NB4 (cell line): ENCODE results near the gene GPR158.

Experiments used
- DNase-seq: peaks from one replicate; pipeline ENCODE4 v3.0.0; 2010; ENCODE audit warnings: low read depth
- H3K4me3 ChIP-seq: one replicate; pipeline ENCODE4 v1.5.1; 2011; ENCODE audit warnings: mild to moderate bottlenecking, low read depth, low read length, moderate library complexity
- CTCF ChIP-seq: IDR thresholded peaks from one replicate; pipeline ENCODE4 v1.5.1; 2012; ENCODE audit warnings: low read depth, low read length
- MAX ChIP-seq: IDR thresholded peaks from 2 replicates; pipeline ENCODE4 v1.6.1; 2011; ENCODE audit warnings: low read depth, low read length
- MYC ChIP-seq: IDR thresholded peaks from 2 replicates; pipeline ENCODE4 v1.6.1; 2011; ENCODE audit warnings: low read depth, low read length
- POLR2A ChIP-seq: IDR thresholded peaks from 2 replicates; pipeline ENCODE4 v1.6.1; 2011; ENCODE audit warnings: mild to moderate bottlenecking; ENCODE audit not compliant: insufficient read length; ENCODE audit errors: extremely low read depth

The GPR158 gene

GRCh38 chr10:25280076-25280475 lies 105.3 kb downstream of the GPR158 start:
- no peak for DNase-seq
- no peak for TF ChIP-seq POLR2A
- H3K4me3 ChIP-seq = no peak overlapping the region

- DNase-seq = peak; percentile 0
- no peak overlapping the region for H3K4me3 ChIP-seq
- TF ChIP-seq CTCF (no peak), MAX (no peak), POLR2A (no peak), MYC (no peak)
Measured at GRCh38 chr10:25280573-25280972, 105.8 kb downstream of the GPR158 start.

GRCh38 chr10:25285809-25286208 lies 111.0 kb downstream of the GPR158 start:
- no peak for TF ChIP-seq CTCF
- TF ChIP-seq POLR2A = no peak
- TF ChIP-seq MYC = no peak
- no peak for TF ChIP-seq MAX
- H3K4me3 ChIP-seq = no peak overlapping the region
- DNase-seq = no peak

- no peak for DNase-seq
- H3K4me3 ChIP-seq = no peak overlapping the region
- TF ChIP-seq POLR2A (no peak), CTCF (no peak), MAX (no peak), MYC (no peak)
Measured at GRCh38 chr10:25288181-25288580, 113.4 kb downstream of the GPR158 start.

- no peak for DNase-seq
- no peak for TF ChIP-seq CTCF
Measured at GRCh38 chr10:25294032-25294926, 119.5 kb downstream of the GPR158 start.

GRCh38 chr10:25296324-25296723 lies 121.5 kb downstream of the GPR158 start:
- H3K4me3 ChIP-seq = no peak overlapping the region
- no peak for DNase-seq
- no peak for TF ChIP-seq MYC
- no peak for TF ChIP-seq POLR2A
- no peak for TF ChIP-seq CTCF
- no peak for TF ChIP-seq MAX

More at GRCh38 chr10:25294032-25294926, 119.5 kb downstream of the GPR158 start:
- no peak overlapping the region for H3K4me3 ChIP-seq
